Epithelial cell of alveolus of lung (primary cell): ENCODE results near the gene TMBIM6. TPM values are rescaled to one million over a fixed set of nuclear protein-coding genes. Genes with fewer than 3 reads are reported as not detected.

Experiments used
- total RNA-seq: library from RNA; depleted of rRNA; stranded (reverse); fragments of >200 nt; gene quantifications from 2 replicates; pipeline ENCODE4 v1.2.1, GENCODE V29; 2015

Gene TMBIM6, protein sequence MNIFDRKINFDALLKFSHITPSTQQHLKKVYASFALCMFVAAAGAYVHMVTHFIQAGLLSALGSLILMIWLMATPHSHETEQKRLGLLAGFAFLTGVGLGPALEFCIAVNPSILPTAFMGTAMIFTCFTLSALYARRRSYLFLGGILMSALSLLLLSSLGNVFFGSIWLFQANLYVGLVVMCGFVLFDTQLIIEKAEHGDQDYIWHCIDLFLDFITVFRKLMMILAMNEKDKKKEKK
- total RNA-seq: 327 and 420 TPM in 2 replicates

DNA sequence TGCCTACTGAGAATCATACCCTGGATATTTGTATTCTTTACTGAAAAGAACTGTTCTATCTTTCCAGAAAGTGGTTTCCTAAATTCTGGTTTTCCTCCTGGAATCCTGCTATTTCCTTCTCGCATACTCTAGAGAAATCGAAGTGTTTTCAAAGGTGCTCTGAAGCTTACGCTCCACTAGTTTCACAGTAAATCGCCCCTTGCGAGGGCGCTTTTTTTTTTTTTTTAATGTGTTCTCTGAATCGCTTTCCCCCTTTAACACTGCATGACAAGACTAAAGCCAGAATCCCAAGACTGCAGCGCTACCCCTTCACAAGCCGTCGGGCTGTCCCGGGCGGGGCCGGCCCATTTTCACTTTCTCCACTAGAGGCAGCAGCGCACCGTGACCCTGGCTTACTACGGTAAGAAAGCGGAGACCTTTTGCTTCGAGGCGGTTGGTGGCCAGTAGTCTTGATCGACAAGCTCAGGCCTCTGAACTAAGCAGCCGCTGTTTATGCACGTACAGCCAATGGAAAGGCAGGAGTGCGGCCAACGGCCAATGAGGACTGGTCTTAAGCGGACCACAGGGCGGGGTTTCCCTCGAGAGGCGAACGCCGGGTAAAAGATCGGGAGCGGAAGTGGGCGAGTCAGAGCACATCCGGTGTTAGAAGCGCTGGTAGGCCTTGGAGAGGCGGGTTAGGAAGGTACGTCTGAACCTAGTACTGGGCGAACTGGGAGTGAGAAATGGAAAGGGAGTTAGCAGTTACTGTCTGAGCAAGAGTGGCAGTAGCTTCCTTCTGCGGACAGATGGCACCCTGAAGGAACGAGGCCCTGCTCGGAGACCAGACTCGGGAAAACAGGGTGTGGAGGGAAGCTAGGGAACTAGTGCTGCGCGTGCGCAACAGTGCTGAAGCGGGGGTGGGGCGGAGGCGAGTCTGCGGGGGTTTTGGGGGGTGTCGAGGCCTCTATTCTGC is at the start of gene TMBIM6:
Gene TMBIM6, plus strand, starts transcription at position 628 of the 952 bp plus-strand sequence. CDS start 10,937 bp downstream, outside the sequence.

DNA sequence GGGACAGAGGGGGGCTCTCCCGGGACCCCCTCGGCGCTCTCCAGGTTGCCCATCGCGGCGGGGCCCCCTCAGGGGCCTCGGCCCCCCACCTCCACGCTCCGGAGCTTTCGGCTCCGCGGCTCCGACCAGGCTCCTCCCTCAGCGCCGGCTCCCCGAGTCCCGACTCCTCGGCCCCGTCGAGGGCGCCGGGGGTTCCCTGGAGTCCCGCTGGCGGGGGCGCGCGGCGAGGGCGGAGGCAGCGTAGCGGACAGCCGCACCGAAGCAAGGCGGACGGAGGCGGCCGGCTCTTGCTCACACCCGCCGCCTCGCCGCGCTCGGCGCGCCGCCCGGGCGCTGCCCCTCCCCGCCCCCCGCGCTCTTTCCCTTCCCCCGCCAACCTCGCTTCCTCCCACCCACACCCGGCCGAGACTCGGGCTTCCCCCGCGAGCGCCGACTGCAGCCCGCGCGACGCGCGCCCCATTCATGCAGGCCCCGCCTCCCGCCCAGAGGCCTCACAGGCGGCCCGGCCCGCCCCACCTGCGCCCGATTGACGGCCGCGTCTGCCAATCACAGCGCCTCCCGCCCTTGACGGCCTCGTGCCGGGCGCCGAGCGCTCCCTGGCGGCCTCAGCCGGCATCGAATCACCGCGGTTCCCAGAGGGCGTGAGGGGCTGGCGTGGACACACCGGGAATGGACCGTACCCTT is 34.1 kb upstream of the TMBIM6 start, which contains the start of gene FMNL3:
Gene FMNL3, minus strand, starts transcription at position 278 of the 684 bp plus-strand sequence. Its CDS starts 225 bp downstream, at position 53.

Other genes starting within 250 kb of the TMBIM6 start
- 0.08 and 0.26 TPM in 2 replicates for gene KCNH3, start 202.5 kb upstream of the TMBIM6 start, total RNA-seq
- 54.7 and 68.9 TPM in 2 replicates for gene MCRS1, start 173.4 kb upstream of the TMBIM6 start, total RNA-seq
- under 0.01 and 0.32 TPM in 2 replicates for gene FAM186B, start 135.9 kb upstream of the TMBIM6 start, total RNA-seq
- gene PRPF40B, start 118.0 kb upstream of the TMBIM6 start, total RNA-seq: 6.6 and 7.2 TPM in 2 replicates
- gene FMNL3, start 34.2 kb upstream of the TMBIM6 start, total RNA-seq: 13.2 and 35.4 TPM in 2 replicates
- gene NCKAP5L, start 86.9 kb downstream of the TMBIM6 start, total RNA-seq: 19.5 and 28.3 TPM in 2 replicates
- 2.6 and 4.2 TPM in 2 replicates for gene BCDIN3D, start 101.5 kb downstream of the TMBIM6 start, total RNA-seq
- 3.5 and 15.8 TPM in 2 replicates for gene FAIM2, start 162.3 kb downstream of the TMBIM6 start, total RNA-seq
- gene AQP2, start 209.2 kb downstream of the TMBIM6 start, total RNA-seq: not detected in 2 replicates
- gene AQP5, start 220.3 kb downstream of the TMBIM6 start, total RNA-seq: not detected in 2 replicates
- gene AQP6, start 231.4 kb downstream of the TMBIM6 start, total RNA-seq: not detected in 2 replicates